GM12865 (cell line): ENCODE results near the gene ANKRD39.

Experiments used
- DNase-seq: peaks from one replicate; pipeline ENCODE4 v3.0.0; 2010; ENCODE audit warnings: low read depth
- H3K4me3 ChIP-seq: 2 replicates; pipeline ENCODE4 v1.5.1; 2011; ENCODE audit warnings: mild to moderate bottlenecking, low read depth, low read length, control low read depth
- TF ChIP-seq, protein P1 (sequence below): IDR thresholded peaks from 2 replicates; pipeline ENCODE4 v1.5.1; 2011; ENCODE audit warnings: low read length, control low read depth, low read depth, inconsistent platforms; ENCODE audit not compliant: insufficient read depth; ENCODE audit errors: missing control alignments

ANKRD39 gene

GRCh38 chr2:96801005-96801785, 56.6 kb downstream of the ANKRD39 start:
- peak; percentile 81 for DNase-seq
- TF ChIP-seq, protein P1, sequence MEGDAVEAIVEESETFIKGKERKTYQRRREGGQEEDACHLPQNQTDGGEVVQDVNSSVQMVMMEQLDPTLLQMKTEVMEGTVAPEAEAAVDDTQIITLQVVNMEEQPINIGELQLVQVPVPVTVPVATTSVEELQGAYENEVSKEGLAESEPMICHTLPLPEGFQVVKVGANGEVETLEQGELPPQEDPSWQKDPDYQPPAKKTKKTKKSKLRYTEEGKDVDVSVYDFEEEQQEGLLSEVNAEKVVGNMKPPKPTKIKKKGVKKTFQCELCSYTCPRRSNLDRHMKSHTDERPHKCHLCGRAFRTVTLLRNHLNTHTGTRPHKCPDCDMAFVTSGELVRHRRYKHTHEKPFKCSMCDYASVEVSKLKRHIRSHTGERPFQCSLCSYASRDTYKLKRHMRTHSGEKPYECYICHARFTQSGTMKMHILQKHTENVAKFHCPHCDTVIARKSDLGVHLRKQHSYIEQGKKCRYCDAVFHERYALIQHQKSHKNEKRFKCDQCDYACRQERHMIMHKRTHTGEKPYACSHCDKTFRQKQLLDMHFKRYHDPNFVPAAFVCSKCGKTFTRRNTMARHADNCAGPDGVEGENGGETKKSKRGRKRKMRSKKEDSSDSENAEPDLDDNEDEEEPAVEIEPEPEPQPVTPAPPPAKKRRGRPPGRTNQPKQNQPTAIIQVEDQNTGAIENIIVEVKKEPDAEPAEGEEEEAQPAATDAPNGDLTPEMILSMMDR: peak; percentile 91
- no peak overlapping the region for H3K4me3 ChIP-seq

DNA sequence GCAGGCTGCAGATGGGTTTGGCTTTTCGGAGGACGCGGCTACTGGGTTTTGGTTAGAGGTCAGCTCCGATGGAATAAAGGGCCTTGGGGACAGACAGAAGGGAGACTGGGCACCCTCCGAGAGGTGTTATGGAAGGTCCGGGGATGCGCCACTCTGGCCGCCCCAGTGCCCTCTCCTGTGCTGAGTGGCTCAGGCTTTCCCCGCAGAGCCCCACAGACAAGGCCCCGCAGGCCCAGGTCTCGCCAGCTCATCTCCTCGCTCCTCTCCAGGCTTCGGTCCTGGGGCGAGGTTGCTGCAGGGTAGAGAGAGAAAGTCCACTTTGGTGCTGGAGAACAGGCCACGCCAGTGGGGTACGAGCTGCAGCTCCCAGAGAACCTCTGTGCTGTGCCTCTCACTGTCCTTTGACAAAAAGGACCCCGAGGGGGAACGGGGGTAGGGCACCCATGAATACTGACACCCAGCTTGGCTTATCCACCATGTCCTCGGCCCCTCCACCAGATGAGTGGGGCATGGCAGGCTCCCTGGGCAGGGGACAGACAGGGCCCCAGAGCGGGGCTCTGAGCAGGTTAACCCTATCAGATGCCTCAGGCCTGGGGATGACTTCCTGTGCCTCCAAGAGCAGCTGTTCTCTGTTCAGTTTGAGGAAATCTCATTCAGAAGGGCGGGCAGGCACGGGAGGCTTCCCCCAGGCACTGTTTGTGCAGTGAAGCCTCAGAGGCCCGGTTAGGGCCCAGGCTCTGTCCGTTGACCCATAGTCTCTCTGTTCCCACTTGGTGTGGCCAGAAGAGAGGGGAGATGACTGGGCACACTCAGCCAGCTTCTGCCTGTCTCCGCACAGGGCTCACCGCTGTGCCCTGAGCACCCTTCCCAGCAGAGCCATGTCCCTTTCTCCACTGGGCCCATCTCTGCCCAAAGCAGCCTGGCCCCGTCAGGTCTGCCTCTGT, 57.5 kb downstream of the ANKRD39 start:
- H3K4me3 ChIP-seq: no peak overlapping the region
- TF ChIP-seq, protein P1: no peak
- DNase-seq: no peak

- no peak overlapping the region for H3K4me3 ChIP-seq
- TF ChIP-seq, protein P1: no peak
- DNase-seq: no peak
These were observed 58.2 kb downstream of the ANKRD39 start for GRCh38 chr2:96799623-96799935.

GRCh38 chr2:96798733-96799622, 58.8 kb downstream of the ANKRD39 start:
- TF ChIP-seq, protein P1: no peak
- DNase-seq: no peak
- H3K4me3 ChIP-seq: no peak overlapping the region
